Melanocyte of skin (primary cell): Measurements from ENCODE around the gene GGTA1. TPM values are rescaled to one million over a fixed set of nuclear protein-coding genes. Genes with fewer than 3 reads are reported as not detected.

ENCODE experiments used
- total RNA-seq, 2 donors: library from RNA; depleted of rRNA; stranded (reverse); fragments of >200 nt; gene quantifications; 2 replicates each; pipeline ENCODE4 v1.2.3, GENCODE V29; 2012

The GGTA1 gene
- not detected for total RNA-seq

GRCh38 chr9:121499427-121500164 lies at the start of gene GGTA1:
GGTA1 (minus strand) TSS chr9:121499844; CDS start chr9:121467922, 31,922 bp downstream.

Other genes starting within 250 kb of the GGTA1 start
- gene GSN, start 231.7 kb downstream of the GGTA1 start, total RNA-seq = 100 to 1,000 TPM; 299 to 355 TPM
- 100 to 1,000 TPM; 138 to 245 TPM for gene STOM, start 129.6 kb downstream of the GGTA1 start, total RNA-seq
- 10 to 100 TPM; 18.0 to 33.7 TPM for gene DAB2IP, start 151.8 kb upstream of the GGTA1 start, total RNA-seq